Prostate gland (tissue), 2 donors: ENCODE results near the gene FBXO30.

Experiments
- POLR2AphosphoS5 ChIP-seq: sonication (generic); formaldehyde crosslinking; IDR thresholded peaks from one replicate; pipeline ENCODE4 v1.6.1; 2017; ENCODE audit warnings: antibody characterized with exemption
- TF ChIP-seq, protein P1 (sequence below), 4 experiments: fragments of 200-600 bp in 2 of 4; fragments of 450-650 bp in 2 of 4; sonication (generic) in 2 of 4; IDR thresholded peaks; 1 replicate in 3 of 4; 2 replicates in 1 of 4; pipeline ENCODE4 v1.5.1; 2016 to 2019; ENCODE audit warnings: antibody characterized with exemption in 4 of 4, mild to moderate bottlenecking in 2 of 4, moderate library complexity in 2 of 4

GRCh38 chr6:145836170-145836569 lies 21.6 kb upstream of the FBXO30 start:
- TF ChIP-seq, protein P1, sequence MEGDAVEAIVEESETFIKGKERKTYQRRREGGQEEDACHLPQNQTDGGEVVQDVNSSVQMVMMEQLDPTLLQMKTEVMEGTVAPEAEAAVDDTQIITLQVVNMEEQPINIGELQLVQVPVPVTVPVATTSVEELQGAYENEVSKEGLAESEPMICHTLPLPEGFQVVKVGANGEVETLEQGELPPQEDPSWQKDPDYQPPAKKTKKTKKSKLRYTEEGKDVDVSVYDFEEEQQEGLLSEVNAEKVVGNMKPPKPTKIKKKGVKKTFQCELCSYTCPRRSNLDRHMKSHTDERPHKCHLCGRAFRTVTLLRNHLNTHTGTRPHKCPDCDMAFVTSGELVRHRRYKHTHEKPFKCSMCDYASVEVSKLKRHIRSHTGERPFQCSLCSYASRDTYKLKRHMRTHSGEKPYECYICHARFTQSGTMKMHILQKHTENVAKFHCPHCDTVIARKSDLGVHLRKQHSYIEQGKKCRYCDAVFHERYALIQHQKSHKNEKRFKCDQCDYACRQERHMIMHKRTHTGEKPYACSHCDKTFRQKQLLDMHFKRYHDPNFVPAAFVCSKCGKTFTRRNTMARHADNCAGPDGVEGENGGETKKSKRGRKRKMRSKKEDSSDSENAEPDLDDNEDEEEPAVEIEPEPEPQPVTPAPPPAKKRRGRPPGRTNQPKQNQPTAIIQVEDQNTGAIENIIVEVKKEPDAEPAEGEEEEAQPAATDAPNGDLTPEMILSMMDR (IDR thresholded peaks at IDR 0.05), result no peak
- TF ChIP-seq POLR2AphosphoS5, result no peak
